Femur (tissue), 1 donor: Measurements from ENCODE around the gene HOXC10.

Experiments used
- DNase-seq: peaks from one replicate; pipeline ENCODE4 v3.0.0-alpha.2; 2017

The HOXC10 gene

DNA sequence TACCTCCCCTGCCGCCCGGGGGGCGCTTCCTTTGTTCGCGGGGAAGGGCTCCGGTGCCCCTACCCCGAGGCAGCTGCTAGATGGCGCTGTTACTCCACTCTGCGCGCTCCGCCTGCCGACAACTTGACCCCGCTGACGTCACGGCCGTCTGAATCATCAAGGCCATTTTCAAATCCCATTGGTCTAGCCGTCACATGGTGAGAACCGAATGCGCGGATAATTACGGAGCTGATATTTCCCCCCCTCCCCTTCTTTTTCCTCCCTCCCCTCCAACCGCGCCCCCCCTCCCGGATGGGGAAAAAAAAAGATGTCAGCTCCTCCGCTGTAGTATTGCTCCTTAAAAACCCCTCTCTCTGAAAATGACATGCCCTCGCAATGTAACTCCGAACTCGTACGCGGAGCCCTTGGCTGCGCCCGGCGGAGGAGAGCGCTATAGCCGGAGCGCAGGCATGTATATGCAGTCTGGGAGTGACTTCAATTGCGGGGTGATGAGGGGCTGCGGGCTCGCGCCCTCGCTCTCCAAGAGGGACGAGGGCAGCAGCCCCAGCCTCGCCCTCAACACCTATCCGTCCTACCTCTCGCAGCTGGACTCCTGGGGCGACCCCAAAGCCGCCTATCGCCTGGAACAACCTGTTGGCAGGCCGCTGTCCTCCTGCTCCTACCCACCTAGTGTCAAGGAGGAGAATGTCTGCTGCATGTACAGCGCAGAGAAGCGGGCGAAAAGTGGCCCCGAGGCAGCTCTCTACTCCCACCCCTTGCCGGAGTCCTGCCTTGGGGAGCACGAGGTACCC, at the start of gene HOXC10:
Gene HOXC10 (plus strand): TSS at position 246 of the 791 bp plus-strand sequence. CDS start 114 bp downstream, at position 360.
- DNase-seq = peak; percentile 98

DNA sequence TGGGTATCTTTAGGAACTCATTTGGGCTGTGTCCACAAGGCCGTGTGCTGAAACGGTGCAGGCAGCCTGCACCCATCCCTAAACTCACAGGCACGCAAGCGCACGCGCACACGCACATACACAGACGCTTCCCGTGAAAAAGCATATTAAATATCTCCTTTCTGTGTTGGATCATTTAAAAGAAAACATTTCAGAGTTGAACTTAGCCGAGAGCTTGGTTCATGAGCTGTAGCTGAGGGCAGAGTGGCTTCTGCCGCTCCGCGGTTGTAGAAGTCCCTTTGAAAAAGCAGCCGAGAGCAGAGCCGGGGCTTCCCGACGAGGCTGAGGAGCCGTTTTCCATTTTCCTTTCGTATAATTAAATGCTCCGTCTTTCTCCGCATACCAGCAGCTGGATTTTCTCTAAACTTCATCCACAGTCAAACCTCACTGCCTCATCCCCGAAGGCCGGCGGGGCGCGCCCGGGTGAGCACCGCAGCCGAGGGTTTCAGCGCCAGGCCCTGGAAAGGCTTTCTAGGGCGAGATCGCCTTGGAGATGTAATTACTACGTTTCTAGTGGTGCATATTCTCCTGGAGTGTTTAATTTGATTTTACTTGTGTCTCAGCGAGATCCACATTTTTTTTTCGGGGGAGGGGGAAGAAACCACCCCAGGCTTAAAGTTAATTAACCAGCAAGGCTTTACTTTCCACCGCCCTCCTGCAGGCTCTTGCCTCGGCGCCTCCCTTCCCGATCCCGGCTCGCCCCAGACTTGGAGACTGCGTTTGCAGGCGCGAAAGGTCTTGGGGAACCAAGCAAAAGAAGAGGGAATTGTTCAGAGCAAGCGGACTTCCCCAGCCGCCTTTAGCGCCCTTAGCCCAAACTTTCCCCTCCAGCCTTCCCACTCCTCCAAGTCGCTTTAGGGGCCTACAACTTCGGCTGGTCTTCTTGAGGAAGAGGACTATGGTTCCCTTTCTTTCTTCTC, 49.3 kb upstream of the HOXC10 start:
- no peak for DNase-seq

DNA sequence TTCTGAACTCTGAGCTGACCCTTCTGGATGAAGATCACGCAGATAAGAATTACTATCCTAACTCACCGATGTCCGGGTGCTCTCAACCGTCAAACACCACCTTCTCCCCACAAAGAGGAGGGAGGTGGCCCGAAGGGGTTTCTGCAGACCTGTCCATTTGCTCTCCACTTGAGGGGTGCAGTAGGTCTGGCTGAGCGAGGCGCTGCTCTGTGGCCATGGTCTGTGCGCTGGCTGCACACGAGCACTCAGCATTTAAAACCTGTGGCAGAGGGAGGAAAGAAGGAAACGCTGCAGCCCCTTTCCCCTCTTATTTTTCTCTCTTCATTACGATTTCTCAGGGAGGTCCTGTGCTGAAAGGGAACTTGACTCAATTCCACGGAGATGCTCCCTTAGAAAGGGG, 47.8 kb upstream of the HOXC10 start:
- no peak for DNase-seq

DNA sequence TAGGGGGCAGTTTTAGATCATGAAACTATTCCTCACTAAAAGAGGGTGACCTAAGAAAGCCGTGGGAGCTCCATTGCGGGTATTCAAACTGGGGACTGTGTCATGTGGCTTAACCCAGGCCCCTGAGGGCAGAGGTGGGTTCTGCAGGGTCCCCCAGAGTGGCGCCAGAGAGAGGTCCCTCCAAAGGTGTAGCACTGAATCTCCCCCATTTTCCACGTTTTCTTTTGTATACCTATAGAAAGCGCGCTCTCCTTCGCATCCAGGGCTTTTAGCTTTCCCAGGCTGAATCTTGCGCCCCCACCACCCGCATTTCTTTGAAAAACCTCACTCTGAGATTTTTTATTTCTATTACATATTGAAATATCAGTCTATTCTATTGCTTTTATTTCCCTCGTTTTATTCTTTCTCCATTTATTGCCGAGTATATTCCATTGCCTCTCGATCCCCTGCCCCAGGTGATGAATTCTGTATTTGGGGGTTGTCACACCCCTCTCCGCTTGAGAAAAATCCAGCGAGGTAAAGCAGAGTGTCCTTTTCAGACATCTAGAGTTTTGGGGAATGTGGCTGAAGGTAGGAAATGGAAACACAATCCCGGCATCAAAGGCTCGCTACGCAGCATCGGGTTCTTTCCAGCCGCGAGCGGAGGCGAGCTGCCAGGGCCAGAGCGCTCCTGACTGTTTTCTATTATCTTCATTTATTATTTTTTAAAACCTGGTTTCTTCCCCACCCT, 47.2 kb upstream of the HOXC10 start:
- no peak for DNase-seq

DNA sequence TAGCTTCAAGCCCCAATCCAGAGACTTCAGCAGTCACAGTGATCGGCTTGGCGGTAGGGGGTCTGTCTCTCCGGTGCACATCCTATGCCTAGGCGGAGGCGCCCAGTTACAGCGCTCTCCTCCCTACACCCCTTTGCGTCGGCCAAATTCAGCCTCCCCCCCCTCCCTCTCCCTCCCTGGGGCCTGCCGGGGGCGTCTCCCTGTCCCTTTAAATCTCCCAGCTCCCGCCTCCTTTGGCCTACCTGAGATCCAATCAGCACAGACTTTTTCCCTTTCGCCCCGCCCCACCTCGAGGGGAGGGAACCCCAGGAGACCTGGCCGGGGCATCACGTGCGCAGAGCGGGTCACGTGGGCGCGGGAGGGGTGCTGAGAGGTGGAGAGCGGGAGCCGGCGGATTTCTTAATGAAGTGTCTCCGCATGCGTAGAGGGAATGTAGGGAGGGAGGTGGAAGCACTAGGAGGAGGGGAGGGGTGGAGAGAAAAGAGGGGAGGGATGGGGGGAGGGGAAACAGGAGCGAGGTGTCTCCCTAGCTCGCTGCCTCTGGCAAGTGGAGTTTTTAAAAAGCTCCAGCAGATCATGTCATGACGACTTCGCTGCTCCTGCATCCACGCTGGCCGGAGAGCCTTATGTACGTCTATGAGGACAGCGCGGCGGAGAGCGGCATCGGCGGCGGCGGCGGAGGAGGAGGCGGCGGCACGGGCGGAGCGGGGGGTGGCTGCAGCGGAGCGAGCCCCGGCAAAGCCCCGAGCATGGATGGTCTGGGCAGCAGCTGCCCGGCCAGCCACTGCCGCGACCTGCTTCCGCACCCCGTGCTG, 46.4 kb upstream of the HOXC10 start, which contains the start of gene HOXC13:
Gene HOXC13 (plus strand): TSS at position 506 of the 815 bp plus-strand sequence. CDS start 76 bp downstream, at position 582.
- DNase-seq = peak; percentile 85

DNA sequence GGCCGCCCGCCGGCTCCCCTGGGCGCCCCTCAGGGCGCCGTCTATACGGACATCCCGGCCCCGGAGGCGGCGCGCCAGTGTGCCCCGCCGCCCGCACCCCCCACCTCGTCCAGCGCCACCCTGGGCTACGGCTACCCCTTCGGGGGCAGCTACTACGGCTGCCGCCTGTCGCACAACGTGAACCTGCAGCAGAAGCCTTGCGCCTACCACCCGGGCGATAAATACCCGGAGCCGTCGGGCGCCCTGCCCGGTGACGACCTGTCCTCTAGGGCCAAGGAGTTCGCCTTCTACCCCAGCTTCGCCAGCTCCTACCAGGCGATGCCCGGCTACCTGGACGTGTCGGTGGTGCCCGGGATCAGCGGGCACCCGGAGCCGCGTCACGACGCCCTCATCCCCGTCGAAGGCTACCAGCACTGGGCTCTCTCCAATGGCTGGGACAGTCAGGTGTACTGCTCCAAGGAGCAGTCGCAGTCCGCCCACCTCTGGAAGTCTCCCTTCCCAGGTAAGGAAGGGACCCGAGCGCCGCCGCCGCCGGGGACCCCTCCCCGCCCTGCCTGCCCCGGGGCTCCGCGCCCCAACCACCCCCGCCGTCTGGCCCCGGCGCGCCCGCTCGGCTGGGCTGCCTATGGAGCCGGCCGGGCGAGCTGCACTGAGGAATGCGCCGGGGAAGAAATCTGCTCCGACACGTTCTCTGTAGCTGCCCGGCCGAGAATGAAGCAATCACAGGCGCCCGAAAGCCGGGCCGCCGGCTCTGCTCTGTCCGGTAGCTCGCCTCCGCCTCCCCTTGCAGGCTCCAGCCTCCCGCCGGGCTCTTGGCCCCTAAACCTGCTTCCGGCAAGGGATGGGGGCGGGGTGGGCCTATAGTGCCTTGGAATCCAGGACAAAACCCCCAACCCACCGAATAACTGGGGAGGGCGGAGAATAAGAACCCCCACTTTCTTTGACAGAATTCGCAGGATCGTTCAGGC, 45.5 kb upstream of the HOXC10 start:
- no peak for DNase-seq

DNA sequence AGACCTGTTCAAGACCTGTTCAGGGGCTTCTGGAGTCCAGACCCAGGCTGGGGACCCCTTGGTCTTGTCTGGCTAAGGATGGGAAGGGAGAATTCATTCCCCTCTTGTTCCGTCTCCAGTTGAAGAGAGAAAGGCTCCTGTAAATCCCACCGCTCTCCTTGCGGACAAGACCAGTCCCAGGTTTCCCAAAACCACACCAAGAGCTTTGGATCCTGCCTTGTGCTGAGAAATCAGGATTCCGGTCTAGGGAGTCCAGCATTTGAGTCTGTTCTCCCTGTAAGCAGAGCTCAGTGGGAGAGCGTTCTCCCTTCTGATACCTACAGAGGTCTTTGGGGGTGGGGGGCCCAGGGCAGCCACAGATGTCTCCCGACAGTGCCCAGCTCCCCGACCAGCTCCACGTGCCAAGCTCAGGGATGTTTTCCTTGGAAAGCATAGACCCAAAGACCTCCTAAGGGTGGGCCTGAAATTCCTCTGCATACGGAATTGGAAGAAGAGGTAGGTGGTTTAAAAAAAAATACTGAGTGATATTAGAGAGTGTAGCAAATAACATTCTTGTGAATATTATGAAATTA, 44.4 kb upstream of the HOXC10 start:
- DNase-seq = no peak

DNA sequence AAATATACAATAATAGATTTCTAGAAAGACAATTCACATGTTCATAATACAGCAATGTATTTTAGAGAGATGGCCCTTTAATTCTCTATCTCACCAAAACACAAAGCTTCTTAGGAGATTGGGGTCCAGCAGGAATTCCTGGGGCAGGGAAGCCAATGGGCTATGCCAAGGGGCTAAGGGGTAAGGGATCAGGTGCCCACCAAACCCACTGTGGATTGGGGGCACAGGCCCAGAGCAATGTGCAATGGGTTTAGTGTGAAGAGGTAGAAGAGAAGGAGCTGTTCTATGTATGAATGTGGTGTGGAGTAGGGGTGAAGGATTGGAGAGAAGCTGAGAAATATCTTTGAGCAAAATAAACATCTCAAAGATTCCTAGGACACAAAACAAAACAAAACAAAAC, 43.8 kb upstream of the HOXC10 start:
- DNase-seq = no peak

DNA sequence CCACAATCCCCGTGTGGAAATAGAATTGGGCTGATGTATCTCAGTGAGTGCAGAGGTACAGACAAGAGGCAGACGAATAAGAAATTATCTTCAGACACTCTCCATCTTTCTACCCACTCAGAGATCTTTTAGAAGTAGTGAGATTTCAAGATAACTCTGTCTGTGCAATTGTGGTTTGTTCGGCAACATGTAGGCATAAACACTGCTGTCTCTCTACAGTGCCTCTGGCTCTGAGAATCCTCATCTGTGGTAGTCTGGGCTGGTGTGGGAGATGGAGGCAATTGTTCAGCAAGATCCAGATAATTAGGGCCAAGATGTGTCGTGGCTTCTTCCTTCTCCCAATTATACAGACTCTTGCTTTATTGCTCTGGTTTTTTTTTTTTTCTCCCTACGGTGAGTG, 43.2 kb upstream of the HOXC10 start:
- DNase-seq = no peak

DNA sequence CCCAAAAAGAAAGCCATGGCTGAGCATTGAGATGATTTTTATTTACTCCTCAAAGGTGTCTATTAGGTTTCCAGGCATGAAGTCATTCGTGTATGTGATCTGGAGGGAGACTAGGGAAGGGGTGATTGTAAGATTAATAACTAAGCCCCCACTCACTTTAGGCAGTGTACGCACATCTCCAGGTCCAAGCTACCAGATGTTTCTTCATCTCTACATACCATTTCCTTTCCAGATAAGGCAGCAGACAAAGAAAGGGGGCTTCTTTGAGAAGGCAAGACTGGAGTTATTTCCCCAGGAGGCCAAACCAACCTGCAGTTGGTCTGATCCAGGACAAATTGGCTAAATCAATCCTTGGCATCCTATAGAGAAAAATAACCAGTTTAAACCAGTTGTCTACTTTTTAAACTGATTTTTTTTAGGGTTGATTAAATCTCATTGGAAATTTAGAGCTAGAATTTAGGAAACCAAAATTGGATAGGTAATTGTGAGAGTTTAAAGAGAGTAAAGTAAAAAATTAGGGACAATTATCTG, 42.4 kb upstream of the HOXC10 start:
- no peak for DNase-seq

DNA sequence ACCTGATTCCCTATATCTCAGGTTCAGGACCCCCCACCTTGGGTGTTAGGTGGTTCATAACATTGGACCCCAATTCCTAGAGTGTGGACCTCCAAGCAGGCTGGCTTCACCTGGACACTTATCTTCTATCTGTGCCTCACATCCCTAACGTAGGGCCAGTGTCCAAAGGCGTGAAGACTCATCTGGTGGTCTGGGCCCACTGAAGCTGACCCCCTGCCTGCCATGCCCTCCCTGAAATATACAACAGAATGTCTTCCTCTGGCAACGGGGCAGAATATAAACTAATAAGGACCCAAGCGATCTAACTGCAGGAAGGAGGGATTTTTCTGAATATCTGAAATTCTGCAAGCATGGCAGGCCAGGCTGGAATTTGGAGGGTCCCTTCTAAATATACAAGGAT, 40.7 kb upstream of the HOXC10 start:
- DNase-seq = no peak

DNA sequence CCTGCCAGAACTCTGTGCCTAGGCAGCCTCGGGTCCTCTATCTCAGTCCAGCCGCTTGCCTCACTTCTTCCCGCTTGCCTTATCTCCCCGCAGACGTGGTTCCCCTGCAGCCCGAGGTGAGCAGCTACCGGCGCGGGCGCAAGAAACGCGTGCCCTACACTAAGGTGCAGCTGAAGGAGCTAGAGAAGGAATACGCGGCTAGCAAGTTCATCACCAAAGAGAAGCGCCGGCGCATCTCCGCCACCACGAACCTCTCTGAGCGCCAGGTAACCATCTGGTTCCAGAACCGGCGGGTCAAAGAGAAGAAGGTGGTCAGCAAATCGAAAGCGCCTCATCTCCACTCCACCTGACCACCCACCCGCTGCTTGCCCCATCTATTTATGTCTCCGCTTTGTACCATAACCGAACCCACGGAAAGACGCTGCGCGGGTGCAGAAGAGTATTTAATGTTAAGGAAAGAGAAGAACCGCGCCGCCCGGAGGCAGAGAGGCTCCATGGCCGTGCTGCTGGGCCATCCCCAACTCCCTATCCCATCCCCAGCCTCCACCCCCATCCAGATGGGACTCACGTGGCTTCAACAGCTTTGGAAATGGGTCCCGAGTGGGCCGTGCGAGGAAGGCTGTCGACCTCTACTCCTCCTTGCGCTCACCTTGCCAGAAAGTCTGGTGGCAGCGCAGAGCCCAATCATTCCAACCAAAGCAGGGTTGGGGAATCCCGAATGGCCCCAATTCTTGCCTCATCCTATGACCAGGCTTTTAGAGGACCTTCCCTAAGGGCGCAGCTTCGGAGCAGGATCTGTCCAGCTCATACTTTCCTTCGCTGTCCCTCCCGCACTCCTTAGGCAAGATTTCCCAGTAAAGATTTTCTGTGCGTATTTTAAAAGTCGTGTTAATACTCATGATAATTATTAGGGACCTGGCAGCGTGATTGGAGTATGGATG, 39.8 kb upstream of the HOXC10 start:
- no peak for DNase-seq

DNA sequence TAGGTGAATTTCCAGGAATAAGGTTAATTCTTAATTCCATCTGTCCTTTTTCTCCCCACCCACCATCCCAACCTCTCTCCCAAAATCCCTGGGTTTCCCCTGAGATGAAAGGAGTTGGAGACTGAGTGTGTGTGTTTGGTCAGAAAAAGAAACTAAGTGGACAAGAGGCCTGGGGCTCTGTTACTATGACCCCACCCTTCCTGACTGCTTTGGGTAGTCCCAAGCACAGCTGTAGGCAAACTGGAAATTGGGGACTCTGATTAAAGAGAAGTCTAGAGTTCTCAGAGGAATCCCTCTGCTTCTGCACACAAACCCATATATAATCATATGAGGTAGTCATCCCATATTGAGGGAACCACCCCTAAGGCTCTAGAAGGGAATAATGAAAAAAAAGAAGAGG, 37.2 kb upstream of the HOXC10 start:
- DNase-seq = no peak

DNA sequence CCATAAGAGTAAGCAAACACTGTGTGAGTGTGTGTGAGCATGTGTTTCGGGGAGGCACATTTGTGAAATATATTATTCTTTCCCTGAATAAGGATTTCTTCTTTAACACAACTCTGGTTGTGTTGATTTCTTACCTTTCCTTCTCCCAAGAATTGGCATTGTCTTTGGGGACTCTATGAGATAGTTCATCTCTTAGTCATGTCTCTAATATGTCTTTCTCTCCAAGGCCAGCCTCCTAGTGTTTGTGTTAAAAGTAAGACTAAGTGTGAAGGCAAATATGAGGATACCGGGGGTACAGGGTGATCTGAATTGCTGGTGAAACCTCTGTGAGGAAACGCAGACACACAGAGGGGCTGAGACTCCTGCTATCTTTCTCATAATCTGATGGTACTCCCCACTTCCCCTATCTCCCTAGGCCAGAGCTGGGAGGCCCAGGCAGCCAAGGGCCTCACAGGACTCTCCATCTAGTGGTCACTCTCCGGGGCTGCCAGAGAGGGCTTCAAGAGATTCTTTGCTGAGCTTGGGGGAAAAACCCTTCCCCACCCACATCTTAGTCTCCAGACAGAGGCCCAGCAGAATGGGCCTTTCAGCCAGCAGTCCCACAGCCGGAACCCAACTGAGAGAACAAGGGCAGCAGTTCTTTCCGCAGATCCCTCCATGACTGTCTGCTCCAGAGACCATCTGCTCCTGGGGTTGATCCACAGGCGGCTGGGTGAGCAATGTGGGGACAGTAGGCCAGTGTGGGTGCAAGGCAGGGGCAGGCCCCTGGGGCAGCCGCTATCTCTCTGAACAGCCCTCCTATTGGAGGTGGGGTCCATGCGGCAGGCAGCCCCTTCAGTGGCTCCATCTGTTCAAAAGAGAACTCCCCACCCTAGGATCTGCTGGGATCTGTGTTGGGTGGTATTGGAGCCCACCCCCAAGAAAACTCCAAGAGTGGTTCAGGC, 36.0 kb upstream of the HOXC10 start:
- no peak for DNase-seq

DNA sequence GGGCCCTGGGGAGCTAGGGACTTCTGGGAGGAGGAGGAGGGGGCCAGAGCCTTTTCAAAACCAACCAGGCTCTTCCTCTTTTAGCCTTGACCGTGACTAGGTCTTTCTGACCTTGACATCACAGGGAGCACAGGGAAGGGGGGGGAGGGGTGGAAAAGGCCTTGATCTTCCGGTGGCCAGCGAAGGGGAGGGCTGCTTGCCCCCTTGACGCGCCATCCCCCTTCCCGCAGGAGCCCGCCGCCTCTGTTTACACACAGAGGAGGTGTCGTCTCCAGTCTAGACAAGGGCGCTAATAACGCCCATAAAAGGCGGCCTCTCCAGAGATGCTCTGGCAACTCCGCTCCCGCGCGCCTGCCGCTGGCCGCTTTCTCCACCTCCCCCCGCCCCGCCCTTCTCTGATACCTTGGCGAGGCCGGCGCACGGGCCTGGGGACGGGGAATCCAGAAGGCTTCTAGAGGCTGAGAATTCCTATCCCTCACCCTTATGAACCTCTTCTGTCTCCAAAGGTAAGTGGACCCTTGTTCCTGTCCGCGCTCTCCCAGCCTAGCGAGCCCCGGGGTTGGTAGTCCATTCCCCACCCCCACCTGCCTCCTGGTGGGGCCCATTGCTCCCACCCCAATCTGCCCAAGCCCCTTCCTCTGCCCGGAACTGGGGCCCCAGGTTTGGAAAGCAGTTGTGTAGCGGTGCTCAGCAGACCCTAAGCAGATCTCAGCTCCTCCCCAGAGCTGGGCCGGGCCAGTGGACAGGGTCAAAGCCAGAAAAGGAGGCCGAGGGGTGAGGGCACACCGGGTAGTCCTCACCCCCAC, 35.1 kb upstream of the HOXC10 start:
- no peak for DNase-seq

DNA sequence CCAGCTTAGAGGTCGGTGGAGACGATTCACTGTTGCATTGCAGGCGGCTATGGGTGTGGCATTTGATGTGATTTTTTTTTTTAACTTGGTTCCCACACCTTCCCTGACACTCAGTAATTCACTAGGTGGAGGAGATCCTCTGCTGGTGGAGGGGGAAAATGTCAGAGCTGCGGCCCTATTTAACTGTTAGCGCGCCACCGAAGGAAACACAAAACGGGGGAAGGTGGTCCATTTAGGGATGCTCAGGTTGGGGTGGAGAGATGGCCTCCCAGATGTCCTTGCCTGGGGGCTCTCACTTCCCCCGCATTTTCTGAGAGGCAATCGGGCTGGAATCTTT, 34.5 kb upstream of the HOXC10 start:
- DNase-seq = no peak
